NCI-H1048 (cell line): ENCODE data around the gene PITX1.

ENCODE experiments used
- DNase-seq: peaks from one replicate; lab custom pipeline; 2025; lab: John Stamatoyannopoulos, UW

Gene PITX1

DNA sequence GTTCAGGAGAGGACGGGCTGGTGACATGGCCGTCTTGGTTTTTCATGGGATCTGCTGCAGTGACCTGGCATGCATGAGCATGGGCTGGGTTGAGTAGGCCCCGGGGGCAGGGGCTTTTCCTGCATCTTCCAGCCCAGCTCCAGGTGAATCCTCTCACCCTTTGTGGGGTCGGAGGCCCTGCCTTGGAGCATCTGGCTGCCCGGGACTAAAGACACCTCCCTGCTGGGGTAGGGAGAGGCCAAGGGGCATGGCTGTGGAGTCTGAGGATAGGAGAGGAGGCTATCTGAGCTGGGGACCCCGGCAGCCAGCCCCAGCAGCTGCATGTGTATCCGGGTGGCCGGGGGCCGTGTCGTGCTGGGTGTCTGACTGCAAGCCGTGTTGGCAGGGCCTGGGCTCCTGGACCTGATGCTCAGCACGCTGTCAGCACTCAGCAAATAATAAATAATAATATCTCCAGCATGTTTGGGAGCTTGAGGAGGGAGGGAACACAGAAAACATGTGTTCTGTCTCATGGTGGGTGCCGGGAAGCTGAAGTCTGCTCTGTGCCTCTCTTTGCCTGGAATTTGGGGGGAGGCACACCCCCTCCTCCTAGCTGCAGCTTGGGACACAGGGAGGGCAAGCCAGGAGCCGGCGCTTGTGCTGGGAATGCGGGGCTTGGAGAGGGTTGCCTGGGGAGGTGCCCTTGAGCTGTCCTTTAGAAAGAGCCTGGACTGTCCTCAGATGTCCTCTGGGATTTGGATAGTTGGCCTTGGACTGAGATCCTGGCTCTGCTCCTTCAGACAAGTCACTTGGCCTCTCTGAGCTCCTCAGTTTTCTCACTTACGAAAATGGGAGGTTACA lies 28.4 kb upstream of the PITX1 start:
- DNase-seq: no peak

DNA sequence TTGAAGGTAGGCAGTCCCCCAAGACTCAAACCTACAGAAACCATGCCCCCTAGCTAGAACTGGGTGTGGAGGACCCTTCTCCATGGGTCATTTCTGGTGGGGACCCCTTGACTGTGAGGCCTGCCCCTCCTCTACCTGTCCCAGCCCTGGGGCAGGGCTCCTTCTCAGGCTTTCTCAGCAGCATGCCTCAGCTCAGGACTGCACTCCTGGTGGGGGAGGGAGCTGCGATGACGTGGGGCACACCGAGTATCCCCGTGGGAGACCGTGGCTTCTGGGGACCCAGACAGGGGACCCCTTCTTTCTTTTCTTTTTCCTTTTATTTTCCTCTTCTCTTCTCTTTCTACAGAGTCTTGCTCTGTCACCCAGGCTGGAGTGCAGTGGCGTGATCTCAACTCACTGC lies 27.0 kb upstream of the PITX1 start:
- DNase-seq: no peak

DNA sequence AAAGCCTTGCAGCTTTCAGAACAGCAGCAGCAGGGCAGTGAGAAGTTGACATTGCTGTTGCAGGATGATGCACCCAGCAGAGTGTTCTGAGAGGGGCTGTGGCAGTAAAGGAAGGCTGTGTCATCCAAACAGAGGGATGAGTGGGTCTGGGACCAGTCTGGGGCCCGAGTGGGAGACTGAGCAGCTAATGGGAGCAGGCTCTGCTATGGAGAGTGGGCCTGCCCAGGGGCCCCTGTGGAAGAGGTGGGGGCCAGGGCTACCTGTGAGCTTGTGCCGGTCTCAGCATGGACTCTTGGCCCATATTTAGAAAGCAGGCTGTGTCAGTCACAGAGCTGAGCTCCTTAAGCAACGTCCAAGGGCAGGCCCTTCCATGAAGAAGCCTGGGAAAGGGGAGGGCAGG lies 26.0 kb upstream of the PITX1 start:
- DNase-seq: no peak

DNA sequence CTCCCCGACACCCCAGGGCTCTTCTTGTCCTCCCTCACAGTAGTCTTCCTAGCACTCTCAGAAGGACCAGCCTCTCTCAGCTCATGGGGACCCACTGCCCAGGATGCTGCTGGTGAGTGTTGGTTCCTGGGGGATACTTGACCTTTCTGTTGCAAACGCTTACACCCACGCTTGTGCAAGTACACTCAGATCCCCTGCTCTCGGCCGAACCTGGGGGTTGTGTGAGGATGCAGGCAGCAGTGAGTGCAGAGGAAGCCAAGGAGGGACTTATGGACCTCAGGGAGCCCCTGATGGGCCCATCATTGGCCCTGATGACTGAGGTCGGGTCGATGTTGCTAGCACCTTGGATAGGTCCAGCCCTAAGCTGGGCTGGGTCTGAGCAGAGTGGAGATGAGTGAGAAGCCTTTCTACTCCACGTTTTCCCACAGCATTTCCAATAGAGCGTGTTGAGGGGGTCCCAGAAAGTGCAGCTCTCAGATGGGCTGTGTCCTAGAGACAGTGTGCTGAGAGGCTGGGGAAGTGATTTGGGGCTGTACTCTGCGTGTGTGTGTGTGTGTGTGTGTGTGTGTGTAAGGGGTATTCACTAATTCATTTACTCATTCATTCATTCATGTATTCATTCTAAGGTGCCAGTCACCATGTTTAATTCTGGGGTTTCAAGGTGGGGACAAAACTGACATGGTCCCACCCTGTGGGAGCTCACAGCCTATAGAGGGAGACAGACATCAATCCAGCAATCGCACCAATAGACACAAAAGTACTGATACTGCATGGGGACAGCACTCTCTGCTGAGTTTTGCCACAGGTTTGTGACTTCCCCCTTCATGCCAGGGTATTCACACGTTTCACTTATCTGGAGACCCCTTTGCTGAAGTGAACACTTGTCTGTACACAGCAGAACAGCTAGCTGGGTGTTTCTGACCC lies 25.2 kb upstream of the PITX1 start:
- DNase-seq: no peak

DNA sequence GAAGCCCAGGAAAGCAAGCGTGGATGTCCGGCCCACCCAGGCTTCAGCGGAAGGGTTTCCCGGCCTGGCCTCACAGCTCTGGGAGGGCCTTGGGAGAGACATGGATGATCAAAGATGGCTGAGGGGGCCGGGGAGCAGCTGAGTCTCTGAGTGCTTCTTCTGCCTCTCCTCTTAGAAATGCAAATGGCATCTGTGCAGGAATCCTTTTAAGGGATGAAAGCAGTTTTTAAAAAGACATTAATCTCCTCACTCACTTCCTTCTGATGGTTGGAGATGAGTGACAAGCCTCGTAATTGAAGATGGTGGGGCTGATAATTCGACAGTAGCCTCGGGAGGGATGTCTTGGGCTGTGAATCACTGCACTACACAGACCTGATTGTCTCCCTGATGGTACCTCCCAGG lies 24.3 kb upstream of the PITX1 start:
- no peak for DNase-seq

DNA sequence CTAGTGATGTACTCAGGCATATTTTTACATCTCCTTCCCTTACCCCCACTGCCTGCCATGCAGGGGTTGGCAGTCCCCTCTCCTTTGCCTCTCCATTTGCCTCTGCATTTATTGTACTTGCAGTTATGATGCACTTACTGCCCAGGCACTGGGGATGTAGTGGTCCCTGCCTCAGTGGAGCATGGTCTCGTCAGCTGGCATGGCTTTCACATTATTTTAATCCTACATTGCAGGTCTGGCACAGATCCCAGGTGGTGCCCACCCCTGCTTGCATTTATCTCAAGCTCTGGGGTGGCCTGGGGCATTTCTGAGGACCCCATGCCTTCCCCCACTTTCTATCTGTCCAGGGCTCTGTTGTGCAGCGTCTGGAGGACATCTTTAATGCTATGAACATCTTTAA lies 23.2 kb upstream of the PITX1 start:
- no peak for DNase-seq

DNA sequence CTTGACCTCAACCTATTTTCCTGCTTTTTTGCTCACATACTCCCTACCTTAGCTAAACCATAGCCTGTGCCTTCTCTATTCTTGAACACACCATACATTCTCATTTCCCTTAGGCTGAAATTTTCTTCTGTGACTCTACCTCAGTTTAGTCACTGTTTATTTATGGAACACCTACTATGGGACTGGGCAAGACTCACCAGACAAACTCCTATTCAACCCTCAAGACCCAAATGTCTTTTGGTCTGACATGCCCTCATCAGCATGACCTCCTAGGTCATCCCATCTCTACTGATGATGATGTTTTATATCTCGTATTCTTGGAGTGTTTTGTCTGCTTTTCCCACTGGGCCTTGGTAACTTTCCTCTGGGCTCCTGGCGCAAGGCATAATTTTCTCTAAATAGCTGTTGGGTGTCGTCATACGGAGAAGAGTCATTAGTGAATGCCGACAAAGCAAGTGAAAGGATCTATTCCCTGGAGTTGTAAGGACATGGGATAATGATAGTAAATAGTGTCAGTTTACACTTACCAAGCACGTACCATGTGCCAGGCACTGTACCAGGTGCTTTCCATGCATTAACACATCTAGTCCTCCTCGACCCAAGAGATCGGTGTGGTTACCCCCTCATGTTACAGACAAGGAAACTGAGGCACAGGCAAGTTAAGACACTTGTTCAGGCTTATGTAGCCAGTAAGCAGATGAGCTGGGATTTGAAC lies 22.4 kb upstream of the PITX1 start:
- no peak for DNase-seq

DNA sequence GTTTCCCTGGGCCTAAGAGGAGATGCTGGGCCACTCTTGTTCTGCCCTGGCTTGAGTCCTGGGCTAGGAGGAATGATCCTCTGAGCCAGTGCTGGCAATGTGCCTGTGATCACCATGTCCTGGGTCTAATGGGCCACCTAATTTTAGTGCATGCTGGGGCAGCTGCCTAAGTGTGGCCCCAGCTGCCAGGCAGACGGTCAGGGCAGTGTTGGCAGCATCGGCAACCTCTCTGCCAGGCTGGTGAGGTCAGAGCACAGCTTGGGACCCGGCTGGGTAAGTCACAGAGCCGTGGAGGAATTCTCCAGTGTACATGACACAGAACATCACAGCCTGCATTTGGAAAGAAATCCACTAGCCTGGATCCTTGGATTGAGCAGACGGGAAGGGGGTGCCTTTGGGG lies 21.4 kb upstream of the PITX1 start:
- no peak for DNase-seq

DNA sequence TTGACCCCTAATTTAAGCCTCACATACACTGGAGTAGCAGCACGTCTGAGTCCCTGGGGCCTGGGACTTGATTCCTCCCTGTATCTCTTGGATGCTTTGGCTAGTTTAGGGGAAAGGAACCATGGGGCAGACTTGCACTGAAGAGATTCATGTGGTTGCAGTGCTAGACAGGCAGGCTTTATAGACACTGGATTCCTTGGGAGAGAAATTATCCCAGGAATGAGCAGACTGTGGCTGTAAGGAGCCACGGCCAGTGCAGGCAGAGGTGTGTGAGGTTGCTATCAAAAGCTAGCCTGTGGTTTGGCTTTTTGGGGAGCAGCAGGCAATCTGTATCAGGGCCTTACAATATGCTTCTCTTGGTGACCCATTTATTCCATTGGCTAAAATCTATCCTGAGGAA lies 20.5 kb upstream of the PITX1 start:
- DNase-seq: no peak

DNA sequence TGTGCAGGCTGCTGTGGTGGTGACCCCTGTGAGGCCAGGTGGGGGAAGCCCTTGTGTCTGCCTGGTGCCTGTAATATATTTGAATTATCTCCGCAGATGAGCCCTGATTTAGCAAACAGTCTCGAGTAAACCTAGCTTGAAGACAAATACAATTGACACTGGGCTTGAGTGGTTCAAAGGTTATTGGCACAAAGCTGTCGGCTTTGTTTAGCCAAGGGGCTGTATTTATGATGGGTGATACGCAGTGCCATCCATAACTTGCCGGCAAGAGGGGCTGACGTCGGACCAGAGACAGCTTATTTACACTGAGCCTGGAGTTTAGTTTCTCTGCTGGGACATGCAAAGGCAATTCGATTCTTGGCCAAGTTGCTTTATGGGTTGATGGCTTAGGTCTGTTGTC lies 20.0 kb upstream of the PITX1 start:
- no peak for DNase-seq

DNA sequence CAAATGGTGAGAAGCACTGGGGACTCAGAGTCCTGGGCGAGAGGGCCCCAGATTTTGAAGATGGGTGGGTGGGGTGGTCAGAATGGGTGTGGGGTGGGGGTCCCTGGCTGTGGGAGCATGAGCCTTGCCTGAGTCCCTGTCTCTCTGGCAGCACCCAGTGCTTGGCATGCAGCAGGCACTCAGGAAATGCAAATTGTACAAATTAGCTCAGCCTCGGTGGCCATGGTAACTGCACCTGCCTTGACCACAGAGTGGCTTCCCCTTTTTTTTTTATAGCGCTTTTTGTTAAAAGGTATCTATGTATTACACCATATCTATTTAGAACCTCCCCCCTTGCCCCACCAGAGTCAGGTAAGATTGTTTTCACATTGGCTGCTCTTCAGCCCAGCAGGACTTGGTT lies 19.2 kb upstream of the PITX1 start:
- DNase-seq: peak; percentile 36

DNA sequence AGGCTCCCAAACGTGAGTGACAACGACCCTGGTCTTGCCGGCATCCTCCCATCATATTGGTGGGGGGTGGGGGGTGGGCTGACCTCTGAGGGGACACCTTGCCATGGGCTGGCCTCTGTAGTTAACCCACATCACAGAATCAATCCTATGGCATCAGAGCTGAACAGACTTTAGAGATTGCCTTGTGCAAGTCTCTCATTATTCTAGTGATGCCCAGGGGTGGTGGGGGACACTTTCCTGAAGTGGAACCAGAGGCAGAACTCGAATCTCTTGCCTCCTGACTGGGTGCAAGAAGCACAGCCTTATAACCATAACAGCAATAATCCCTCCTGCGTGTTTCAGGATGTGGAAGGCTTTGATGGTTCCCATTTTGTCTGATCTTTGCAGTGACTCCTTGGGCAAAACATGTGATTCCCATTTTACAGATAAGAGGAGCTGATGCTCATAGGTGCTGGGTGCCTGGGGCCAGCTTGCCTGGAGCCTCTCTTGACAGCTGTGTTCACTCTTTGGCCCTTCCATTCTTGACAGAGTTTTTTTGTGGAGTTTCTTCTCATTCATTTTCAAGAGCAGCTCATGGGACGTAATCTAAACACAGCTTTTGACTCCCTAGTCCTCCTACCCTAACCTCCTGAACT lies 18.6 kb upstream of the PITX1 start:
- no peak for DNase-seq

DNA sequence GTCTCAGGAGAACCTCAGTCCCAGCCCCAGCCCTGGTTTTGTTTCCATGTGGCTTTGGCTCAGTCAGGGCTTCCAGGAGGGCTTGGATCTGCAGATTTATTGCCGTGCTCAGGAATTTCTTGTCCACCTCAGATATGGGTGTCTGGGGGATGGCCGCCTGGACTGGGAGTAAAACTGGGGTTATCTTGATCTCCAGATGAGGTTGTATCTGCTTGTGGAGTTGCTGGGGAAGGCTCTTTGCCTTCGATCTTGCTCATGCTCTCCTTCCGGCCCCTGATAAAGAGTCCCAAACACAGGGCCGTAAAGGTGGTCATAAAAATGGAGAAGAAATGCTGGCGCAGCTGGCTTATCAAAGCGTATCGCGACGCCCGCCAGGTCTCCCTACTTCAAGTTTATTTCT lies 17.8 kb upstream of the PITX1 start:
- no peak for DNase-seq

DNA sequence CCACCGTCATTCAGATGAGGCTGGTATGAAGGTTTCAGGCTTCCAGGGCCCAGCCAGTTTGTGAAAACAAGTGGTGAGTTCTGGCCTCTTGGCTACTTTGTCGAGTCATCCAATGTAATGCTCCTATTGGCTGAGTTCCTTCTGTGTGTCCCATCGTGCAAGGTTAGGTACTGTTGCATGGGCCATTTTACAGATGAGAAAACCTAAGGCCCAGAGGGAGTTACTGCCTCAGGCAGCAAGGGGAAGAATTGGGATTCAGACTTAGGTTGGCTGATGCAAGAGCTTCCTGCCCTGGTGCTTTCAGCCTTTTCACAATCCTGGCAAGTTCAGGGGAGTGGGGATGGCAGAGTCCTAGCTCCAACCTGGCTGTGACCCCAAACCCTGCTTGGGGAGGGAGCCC lies 17.4 kb upstream of the PITX1 start:
- no peak for DNase-seq

DNA sequence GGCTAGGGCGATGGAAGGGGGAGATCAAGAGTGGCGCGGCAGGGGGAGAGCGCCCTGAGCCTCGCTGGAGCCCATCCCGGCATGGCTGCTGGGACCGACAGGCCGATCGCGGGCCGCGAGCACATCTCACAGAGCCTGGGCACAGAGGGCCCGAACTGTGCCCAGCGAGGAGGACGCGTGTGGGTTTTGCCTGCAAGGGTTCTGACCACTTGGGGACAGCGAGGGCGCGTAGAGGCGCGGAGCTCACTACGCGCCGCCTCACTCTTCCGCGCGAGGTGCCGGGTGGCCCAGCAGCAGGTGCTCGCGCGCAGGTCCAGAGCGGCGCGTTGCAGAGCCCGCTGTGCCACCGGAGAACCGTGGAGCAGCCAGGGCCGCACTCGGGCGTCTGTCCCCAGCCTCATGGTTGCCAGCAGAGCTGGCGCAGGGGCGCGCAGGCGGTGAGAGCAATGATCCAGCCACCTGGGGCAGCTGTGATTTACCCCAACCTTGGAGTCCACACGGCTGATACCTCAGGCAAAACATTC lies 16.3 kb upstream of the PITX1 start:
- no peak for DNase-seq

DNA sequence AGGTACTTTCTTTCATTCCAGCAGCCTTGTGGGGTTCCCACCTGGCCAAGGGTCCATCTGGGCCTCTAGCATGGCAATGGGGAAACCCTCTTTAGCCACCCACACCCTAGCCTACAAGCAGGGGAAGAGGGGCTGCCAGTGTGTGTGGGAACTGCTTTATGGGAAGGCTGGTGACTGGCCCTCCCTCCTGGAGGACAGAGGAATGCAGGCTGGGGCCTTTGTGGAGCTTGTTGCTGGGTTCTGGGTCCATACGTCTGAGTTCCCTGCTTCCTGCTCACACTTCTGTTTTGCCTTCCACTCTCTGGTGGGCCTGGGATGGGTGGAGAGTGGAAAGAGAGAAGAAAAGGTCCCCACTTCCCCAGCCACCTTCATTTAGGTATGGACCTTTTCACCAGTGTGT lies 14.9 kb upstream of the PITX1 start:
- DNase-seq: no peak

DNA sequence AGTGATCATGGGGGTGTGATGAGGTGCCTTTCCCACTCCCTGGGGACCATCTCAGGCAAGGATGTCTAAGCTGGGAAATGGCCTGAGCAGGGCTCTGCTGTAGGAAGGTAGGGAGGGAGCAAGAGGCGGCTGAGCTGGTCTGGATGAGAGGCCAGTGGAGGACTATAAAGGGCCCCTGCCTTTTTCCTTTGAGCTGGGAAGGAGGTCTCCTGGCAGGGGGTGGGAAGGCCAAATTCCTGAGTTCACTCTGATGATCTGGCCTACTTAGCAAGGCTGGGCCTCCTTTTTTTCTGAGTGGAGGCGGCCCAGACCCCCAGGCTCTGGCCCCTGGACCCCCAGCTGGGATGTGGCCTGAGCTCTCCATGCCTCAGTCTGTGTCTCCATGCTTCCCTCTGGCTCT lies 14.3 kb upstream of the PITX1 start:
- DNase-seq: no peak

DNA sequence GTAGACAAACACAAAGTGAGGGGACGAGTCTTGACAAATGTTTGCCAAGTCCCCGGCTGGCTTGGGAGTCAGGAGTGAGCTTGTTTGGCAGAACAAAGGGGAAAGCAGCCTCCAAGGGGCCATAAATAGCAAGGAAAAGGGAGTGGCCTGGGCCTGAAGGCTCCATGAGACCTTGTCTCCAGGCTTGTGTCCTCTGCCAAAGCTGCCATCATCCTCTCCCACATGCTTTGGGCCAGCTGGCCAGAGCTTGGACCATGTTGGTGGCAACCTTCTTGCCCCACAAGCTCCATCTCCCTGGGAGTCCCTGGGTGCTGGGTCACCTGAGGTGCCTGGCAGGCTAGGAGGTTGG lies 13.3 kb upstream of the PITX1 start:
- DNase-seq: no peak

DNA sequence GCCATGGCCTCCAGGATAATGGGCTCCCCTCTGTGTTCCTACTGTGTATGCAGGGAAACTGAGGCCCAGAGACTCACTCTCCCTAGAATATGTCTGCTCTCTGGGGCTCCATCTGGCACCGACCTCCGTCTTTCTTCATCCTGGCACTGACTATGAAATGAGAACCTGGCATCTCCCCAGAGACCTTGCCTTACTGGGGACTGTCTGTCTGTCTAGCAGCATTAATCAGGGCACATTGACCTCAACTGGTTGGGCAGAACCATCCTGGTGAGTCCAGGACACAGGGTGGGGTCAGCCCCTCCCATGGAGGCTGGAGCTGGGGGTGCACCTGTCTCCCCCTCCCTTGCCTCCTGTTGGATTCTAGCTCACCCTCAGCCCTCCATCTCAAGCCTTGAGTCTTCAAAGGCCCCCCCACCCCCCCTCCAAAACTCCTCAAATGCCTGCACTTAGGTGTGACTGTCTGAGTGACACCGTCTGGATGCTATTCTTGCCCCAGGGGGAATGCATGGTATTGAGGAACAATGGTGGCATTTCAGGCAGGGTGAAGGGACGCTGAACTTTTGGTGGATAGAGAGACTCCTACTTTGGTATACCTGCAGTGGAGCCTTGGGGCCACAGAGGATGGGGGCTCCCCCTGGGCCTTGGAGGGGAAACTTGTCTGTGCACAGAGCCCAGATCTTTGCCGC lies 12.8 kb upstream of the PITX1 start:
- DNase-seq: no peak

DNA sequence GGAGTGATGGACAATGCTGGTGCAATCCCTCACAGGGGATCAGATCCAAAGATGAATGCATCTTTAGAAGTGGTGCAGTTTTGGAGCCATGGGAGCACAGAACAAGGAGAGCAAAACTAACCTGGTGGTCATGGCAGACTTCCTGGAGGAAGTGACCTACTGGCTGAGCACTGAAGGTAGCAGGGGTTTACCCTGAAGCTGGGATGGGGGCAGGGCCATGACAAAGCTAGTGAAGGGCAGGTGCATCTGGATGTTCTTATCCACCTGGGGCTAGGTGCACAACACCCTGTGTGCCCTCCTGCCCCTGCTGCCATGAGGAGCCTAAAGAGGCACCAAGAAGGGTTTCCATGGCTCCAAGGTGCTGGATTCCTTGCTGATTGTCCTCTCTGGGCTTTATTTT lies 11.5 kb upstream of the PITX1 start:
- no peak for DNase-seq

DNA sequence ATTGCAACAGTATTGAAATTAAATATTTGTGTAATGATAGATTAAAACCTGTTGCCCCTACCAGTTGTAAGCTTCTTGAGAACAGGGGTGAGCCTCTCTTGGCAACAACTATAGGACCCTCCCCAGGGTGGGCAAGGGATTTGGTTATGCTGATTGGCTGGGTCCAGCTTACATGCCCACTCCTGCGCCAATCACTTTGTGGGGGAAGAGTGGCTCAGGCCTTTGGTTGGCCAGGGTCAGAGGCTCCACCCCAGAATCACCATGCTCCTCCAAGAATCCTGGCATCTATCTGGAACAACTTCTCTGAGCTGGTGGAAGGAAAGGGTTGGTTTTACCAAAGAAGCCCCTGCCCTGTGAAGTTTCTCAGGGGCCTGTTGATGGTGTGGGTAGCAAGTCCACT lies 8.6 kb upstream of the PITX1 start:
- DNase-seq: no peak
